ENCODE measurements around the gene PAFAH1B2. TPM values are rescaled to one million over a fixed set of nuclear protein-coding genes. Genes with fewer than 3 reads are reported as not detected.

PAFAH1B2 gene
- total RNA-seq, 1 donor from 2014 or later = 85.9 TPM

DNA sequence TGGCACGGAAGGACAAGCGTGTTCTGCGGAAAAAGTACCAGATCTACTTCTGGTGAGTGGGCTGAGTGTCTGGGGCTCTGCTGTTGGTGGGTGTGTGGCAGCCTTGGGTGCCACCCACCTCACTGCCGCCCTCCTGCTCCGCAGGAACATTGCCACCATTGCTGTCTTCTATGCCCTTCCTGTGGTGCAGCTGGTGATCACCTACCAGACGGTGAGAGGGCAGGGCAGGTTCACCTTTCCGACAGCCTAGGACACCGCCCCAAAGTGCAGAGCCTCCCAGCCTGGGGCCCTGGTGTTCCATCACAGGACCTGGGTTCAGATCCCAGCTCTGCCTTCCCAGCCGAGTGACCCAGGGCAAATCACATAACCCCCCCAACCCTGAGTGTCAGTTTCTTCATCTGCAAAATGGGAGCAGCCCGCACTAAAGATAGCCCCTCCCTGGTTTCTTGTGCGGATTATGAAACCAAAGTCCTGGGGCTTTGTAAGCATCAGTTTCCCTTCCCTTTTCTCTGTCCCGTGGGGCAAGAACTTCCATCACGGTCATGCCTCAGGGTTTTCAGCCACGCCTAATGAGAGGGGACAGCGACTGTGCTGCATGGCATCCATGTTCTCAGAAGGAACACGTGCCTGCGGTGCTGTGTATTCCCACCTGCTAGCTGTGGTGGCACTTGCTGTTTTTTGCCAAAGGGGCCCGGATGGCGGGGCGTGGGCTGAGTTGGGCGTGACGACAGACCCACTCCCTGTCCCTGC, 45.3 kb downstream of the PAFAH1B2 start:
- DNase-seq = no peak

DNA sequence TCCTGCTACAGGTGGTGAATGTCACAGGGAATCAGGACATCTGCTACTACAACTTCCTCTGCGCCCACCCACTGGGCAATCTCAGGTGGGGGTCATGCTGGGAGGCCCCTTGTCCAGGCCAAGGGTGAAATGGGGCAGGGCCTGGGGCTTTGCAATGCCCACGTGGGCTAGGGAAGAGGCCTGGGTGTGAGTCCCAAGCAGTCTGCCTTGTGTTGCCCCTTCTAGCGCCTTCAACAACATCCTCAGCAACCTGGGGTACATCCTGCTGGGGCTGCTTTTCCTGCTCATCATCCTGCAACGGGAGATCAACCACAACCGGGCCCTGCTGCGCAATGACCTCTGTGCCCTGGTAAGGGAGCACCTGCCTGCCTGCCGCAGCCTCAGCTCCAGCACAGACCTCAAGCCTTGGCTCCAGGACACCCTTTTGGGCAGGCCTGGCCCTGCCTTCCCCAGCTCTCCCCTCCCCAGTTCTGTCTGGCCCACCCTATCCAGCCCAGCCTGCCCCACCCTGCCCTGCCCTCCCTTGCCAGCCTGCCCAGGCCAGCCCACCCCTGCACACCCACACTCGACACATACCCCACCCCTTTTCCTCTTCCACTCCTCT, 46.0 kb downstream of the PAFAH1B2 start:
- DNase-seq = no peak

DNA sequence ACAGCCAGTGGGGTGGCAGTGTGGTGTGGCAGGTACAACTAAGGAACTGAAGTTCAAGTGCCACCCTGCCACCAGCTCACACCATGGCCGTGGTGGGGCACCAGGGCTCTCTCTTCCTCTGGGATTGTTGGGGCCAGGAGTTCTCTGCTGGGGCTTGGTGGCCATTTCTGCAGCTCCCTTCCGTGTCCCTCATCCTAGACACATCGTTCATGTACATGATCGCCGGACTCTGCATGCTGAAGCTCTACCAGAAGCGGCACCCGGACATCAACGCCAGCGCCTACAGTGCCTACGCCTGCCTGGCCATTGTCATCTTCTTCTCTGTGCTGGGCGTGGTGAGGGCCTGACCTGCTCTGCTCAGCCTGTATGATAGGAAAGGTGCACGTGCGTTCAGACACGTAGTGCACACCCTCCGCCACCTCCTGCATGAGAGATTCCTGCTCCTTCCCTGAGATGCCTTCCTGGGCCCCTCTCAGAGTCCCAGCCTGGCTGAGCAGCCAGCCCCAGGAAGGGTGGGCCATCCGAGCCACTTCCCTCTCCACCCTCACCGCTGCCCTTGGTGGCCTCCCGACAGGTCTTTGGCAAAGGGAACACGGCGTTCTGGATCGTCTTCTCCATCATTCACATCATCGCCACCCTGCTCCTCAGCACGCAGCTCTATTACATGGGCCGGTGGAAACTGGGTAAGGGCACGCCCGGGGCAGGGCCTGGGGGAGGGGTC, 47.8 kb downstream of the PAFAH1B2 start:
- no peak for DNase-seq

- no peak for DNase-seq
These were observed 48.4 kb downstream of the PAFAH1B2 start for GRCh38 chr11:117192401-117192875.

GRCh38 chr11:117193130-117194020, 49.3 kb downstream of the PAFAH1B2 start:
- no peak for DNase-seq

DNA sequence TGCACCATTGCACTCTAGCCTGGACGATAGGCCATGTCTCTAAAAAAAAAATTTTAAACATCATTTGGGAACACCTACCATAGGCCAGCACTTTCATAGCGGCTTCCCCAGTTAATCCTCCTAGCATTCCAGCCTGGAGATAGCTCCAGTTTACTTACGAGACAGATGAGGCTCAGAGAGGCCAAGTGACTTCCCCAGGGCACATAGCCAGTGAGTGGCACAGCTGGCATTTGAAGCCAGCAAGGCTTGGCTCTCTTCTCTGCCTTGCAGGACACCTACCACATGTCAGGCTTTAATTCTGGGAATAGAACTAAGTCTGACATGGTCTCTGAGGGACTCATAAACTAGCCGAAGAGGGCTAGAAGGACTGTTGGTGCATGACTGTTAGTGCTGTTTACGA, 50.2 kb downstream of the PAFAH1B2 start:
- DNase-seq = no peak

- DNase-seq = no peak
These were observed 51.2 kb downstream of the PAFAH1B2 start for GRCh38 chr11:117195258-117195657.

DNA sequence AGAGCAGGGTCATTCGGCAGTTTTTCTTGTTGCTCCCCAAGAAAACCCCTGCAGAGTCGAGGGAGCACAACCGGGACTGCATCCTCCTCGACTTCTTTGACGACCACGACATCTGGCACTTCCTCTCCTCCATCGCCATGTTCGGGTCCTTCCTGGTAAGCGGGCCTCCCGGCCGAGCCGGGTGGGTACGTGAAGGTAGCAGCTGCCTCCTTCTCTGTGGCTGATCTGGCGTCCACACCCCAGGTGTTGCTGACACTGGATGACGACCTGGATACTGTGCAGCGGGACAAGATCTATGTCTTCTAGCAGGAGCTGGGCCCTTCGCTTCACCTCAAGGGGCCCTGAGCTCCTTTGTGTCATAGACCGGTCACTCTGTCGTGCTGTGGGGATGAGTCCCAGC, 51.7 kb downstream of the PAFAH1B2 start:
- DNase-seq = no peak

GRCh38 chr11:117197006-117197405, 52.9 kb downstream of the PAFAH1B2 start:
- no peak for DNase-seq

GRCh38 chr11:117197516-117198456, 53.7 kb downstream of the PAFAH1B2 start:
- DNase-seq = no peak

DNA sequence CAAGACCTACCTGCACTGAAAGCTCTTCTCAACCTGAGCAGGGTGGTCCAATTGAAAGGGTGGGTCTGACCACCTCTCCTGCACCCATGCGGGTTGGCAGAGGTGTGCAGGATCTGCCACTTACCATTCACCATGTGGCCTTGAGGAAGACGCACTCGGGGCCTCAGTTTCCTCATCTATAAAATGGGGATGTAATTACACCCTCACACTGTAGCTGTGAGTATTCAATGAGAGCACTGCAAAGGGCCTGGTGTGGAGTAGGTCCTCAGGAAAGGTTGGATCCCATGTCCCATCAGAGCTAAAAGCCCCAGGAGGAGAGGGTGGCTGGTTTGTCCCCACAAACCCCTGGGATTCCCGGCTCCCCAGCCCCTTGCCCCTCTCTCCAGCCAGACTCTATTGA, 54.5 kb downstream of the PAFAH1B2 start:
- DNase-seq = no peak

GRCh38 chr11:117199053-117199915, 55.2 kb downstream of the PAFAH1B2 start, which contains the start of gene TAGLN:
TSS of gene TAGLN (plus strand) at chr11:117199370. CDS start at chr11:117203014, 3,644 bp downstream.
- peak; percentile 52 for DNase-seq

GRCh38 chr11:117199916-117200812, 56.1 kb downstream of the PAFAH1B2 start:
- DNase-seq = no peak

DNA sequence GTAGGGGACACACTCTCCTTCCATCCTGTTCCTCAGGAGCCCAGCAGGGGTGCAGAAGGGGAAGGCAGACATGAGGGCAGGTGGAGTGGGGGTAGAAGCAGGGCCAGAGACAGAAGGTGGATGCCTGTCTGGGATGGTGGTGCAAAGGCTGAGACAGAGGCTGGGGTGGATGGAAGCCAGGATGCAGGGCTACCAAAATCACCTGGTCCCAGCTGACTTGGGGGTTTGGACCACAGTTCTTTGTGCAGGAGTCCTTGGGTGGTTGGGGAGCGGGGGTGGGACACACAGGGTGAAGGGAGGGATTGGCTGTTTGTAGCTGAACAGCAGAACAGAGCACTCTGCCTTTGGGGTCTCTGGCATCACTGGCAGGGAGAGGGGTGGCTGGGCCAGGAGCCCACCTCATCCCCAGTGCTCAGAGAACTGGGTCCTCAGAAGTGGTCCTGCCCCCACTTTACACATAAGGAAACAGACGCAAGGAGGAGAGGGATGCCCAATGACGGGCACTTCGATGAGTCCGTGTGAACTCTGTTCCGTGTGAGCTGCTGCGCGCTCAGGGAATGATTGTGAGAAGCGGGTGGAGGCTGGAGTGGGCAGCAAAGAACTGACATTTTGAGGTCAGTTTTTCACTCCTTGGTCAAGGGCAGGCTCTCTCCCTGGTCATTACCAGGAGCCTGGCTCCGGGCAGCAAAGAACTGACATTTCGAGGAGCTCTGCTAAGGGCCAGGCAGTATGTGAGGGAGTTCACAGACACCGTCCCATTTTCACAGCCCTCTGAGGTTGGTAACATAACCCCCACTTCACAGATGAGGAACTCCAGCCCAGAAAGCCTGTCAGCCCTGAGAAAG, 56.9 kb downstream of the PAFAH1B2 start:
- DNase-seq = no peak

DNA sequence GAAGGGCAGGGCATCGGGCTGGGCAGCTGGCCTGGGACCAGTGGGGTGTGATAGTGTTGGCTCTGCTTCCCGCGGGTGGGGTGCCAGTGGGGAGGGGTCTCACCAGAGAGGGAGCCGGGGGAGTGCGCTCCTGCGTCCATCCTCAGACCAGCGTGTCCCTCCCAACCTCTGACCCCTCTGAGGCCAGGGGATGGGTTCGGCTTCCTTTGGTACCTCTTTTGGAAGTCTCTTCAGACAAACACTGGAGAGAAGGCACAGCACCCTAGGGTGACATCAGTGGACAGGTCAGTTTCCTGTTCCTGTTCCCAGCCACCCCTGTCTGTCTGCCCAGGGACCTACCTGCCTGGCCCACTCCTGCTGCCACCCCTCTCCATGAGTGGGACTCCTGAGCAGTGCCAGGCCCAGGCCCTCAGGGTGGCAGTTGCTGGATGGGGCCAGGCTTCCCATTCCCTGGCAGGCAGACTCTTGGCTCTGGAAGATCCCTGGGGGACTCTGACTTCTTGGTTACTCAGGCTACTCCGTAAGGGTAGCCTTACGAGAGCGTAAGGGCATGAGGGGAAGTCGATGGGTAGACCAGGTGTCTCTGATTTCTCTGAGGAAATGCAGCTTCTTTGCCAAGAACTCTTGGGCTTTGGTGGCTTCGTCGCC, 57.7 kb downstream of the PAFAH1B2 start:
- no peak for DNase-seq

- no peak for DNase-seq
These were observed 58.4 kb downstream of the PAFAH1B2 start for GRCh38 chr11:117202386-117203068.

DNA sequence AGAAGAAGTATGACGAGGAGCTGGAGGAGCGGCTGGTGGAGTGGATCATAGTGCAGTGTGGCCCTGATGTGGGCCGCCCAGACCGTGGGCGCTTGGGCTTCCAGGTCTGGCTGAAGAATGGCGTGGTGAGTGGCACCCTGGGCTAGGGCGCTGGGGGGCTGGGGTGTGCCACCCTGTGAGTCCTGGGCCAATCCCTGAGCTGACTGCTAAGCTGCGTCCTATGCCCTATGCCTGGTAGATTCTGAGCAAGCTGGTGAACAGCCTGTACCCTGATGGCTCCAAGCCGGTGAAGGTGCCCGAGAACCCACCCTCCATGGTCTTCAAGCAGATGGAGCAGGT, 59.0 kb downstream of the PAFAH1B2 start:
- no peak for DNase-seq

Measured in skin of body (tissue), 2 donors.